ENCODE results near the gene NELFA.

DNA sequence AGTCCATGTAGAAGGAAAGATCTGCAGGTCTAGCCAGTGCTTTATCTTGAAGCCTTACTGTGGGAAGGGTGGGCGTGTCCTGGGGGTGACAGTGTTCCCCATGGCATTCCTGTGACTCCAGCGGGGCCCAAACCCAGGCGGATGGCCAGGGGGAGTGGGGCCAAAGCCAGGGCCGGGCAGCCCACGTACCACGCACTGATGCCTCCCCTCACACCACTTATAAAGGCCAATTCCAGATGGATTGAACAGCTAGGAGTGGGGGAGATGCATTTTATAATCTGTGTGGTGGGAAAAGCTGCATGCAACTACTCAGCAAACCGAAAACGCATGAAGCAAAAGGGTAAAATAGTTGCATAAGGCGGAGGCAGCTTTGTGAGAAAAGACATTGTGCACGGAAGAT lies 36.4 kb downstream of the NELFA start:
- TF ChIP-seq SUZ12 (IDR thresholded peaks at IDR 0.05; ENCODE audit: extremely low read depth, insufficient read depth, insufficient read length) = no peak
- TF ChIP-seq ZNF274 (IDR thresholded peaks at IDR 0.05; ENCODE audit: low read depth, low read length) = no peak
- no peak for TF ChIP-seq YY1 (IDR thresholded peaks at IDR 0.05; ENCODE audit: insufficient read depth, insufficient read length)
